HCT116 (cell line): Measurements from ENCODE around the gene TREML1. TPM values are rescaled to one million over a fixed set of nuclear protein-coding genes. Genes with fewer than 3 reads are reported as not detected.

Experiments
- ATAC-seq: fragments of 200-7000 bp; cut with Tn5 transposase; 2 replicates; pipeline ENCODE4 v1.9.1; 2020; ENCODE audit warnings: mild to moderate bottlenecking, moderate library complexity
- BruUV-seq: library from RNA; stranded (reverse); fragments of 400-500 nt; replicated peaks from 2 replicates; lab custom pipeline; 2021; lab: Mats Ljungman, UMichigan
- CTCF ChIA-PET: fragments of 300-600 bp; sonication (Branson Sonifier 250); formaldehyde crosslinking; loops from one replicate; lab custom pipeline; 2021; ENCODE audit warnings: antibody characterized with exemption; lab: Charles Lee
- POLR2A ChIA-PET: fragments of 300-600, 350-600 bp; sonication (Branson Sonifier 250); formaldehyde crosslinking; loops from one replicate; lab custom pipeline; 2021; ENCODE audit warnings: antibody characterized with exemption; lab: Charles Lee
- RAD21 ChIA-PET, 2 experiments: fragments of 300-600 bp; sonication (Branson Sonifier 250); formaldehyde crosslinking; loops; one replicate each; lab custom pipeline; 2023; ENCODE audit warnings: low total read pairs in 2 of 2; ENCODE audit not compliant: uncharacterized antibody in 2 of 2, unreplicated experiment in 2 of 2, low non-redundant PET in 1 of 2; lab: Charles Lee
- DNase-seq: peaks from one replicate; pipeline ENCODE4 v3.0.0-alpha.2; 2010; ENCODE audit warnings: low read depth, low spot score
- H2AFZ ChIP-seq: fragments of 200-600 bp; shearing (Covaris generic), sonication (generic); 2 replicates; pipeline ENCODE4 v1.6.1; 2017; ENCODE audit warnings: low read depth, mixed run types, mixed read lengths, antibody characterized with exemption, low read length; ENCODE audit not compliant: poor library complexity, severe bottlenecking
- H3K27ac ChIP-seq: 2 replicates; pipeline ENCODE4 v1.5.1; 2012; ENCODE audit warnings: low read depth, low read length
- H3K27me3 ChIP-seq: fragments of 200-600 bp; sonication (generic); 2 replicates; pipeline ENCODE4 v1.6.1; 2016; ENCODE audit warnings: mixed run types, low read length, mixed read lengths; ENCODE audit not compliant: insufficient read depth
- H3K36me3 ChIP-seq, 2 experiments: fragments of 200-500 bp in 1 of 2; fragments of 200-600 bp in 1 of 2; sonication (Bioruptor generic) in 1 of 2; sonication (generic) in 1 of 2; 2 replicates each; pipeline versions ENCODE4 v1.5.1 to v1.6.1; 2014 to 2016; ENCODE audit warnings: low read length in 2 of 2, inconsistent platforms in 1 of 2, mixed read lengths in 1 of 2, mixed run types in 1 of 2; ENCODE audit not compliant: insufficient read depth in 2 of 2, control insufficient read depth in 1 of 2
- H3K4me1 ChIP-seq, 2 experiments: fragments of 200-600 bp in 1 of 2; sonication (generic) in 1 of 2; 2 replicates each; pipeline versions ENCODE4 v1.5.1 to v1.6.1; 2012 to 2017; ENCODE audit warnings: low read length in 2 of 2, inconsistent platforms in 1 of 2, mild to moderate bottlenecking in 1 of 2, mixed read lengths in 1 of 2, mixed run types in 1 of 2, moderate library complexity in 1 of 2; ENCODE audit not compliant: insufficient read depth in 2 of 2, control insufficient read depth in 1 of 2
- H3K4me2 ChIP-seq: fragments of 200-600 bp; sonication (generic); 2 replicates; pipeline ENCODE4 v1.6.1; 2017; ENCODE audit warnings: mixed run types, low read length, mixed read lengths
- H3K4me3 ChIP-seq, 2 experiments: fragments of 200-600 bp in 1 of 2; sonication (generic) in 1 of 2; replicated peaks in 1 of 2; 2 replicates each; pipeline ENCODE4 v1.5.1; 2011 to 2016; ENCODE audit warnings: low read length in 2 of 2, control low read depth in 1 of 2, low read depth in 1 of 2, mild to moderate bottlenecking in 1 of 2, mixed read lengths in 1 of 2, mixed run types in 1 of 2
- H3K79me2 ChIP-seq: fragments of 200-600 bp; sonication (generic); 2 replicates; pipeline ENCODE4 v1.6.1; 2017; ENCODE audit warnings: mild to moderate bottlenecking, mixed run types, low read length, moderate library complexity, mixed read lengths; ENCODE audit not compliant: insufficient read depth
- H3K9ac ChIP-seq: fragments of 200-600 bp; sonication (generic); 2 replicates; pipeline ENCODE4 v1.6.1; 2016; ENCODE audit warnings: low read length, mixed read lengths
- H3K9me2 ChIP-seq: fragments of 200-600 bp; sonication (generic), shearing (Covaris generic); 2 replicates; pipeline ENCODE4 v1.6.1; 2017; ENCODE audit warnings: mixed run types, mild to moderate bottlenecking, moderate library complexity; ENCODE audit not compliant: insufficient read depth
- H3K9me3 ChIP-seq, 2 experiments: fragments of 200-500 bp in 1 of 2; fragments of 200-600 bp in 1 of 2; sonication (Bioruptor generic) in 1 of 2; sonication (generic) in 1 of 2; 2 replicates each; pipeline ENCODE4 v1.6.1; 2014 to 2017; ENCODE audit warnings: low read length in 2 of 2, mixed read lengths in 2 of 2, inconsistent platforms in 1 of 2, low read depth in 1 of 2, mild to moderate bottlenecking in 1 of 2, mixed run types in 1 of 2, moderate library complexity in 1 of 2; ENCODE audit not compliant: control insufficient read depth in 1 of 2, insufficient read depth in 1 of 2
- H4K20me1 ChIP-seq: fragments of 200-600 bp; sonication (generic), shearing (Covaris generic); 2 replicates; pipeline ENCODE4 v1.6.1; 2017; ENCODE audit warnings: mixed run types, mild to moderate bottlenecking, moderate library complexity; ENCODE audit not compliant: insufficient read depth
- CBX3 ChIP-seq: IDR thresholded peaks from 2 replicates; pipeline ENCODE4 v1.6.1; 2012; ENCODE audit warnings: low read depth
- CEBPB ChIP-seq: IDR thresholded peaks from 2 replicates; pipeline ENCODE4 v1.6.1; 2012; ENCODE audit warnings: low read depth
- EGR1 ChIP-seq: IDR thresholded peaks from 2 replicates; pipeline ENCODE4 v1.6.1; 2012; ENCODE audit warnings: low read depth
- ELF1 ChIP-seq: IDR thresholded peaks from 2 replicates; pipeline ENCODE4 v1.6.1; 2012; ENCODE audit warnings: low read depth, borderline replicate concordance
- EZH2 ChIP-seq: fragments of 200-600 bp; sonication (generic); IDR thresholded peaks from 2 replicates; pipeline ENCODE4 v1.6.1; 2017; ENCODE audit warnings: antibody characterized with exemption, mixed run types
- JUND ChIP-seq: IDR thresholded peaks from 2 replicates; pipeline ENCODE4 v1.6.1; 2012
- POLR2A ChIP-seq: IDR thresholded peaks from 2 replicates; pipeline ENCODE4 v1.7.0; 2011; ENCODE audit warnings: borderline replicate concordance; ENCODE audit not compliant: insufficient read depth, insufficient read length; ENCODE audit errors: extremely low read depth
- REST ChIP-seq: IDR thresholded peaks from 2 replicates; pipeline ENCODE4 v1.6.1; 2012; ENCODE audit warnings: low read depth
- SP1 ChIP-seq: IDR thresholded peaks from 2 replicates; pipeline ENCODE4 v1.6.1; 2012; ENCODE audit warnings: low read depth
- SRF ChIP-seq: IDR thresholded peaks from 2 replicates; pipeline ENCODE4 v1.6.1; 2012; ENCODE audit warnings: low read depth
- intact Hi-C: fragments of 100-400 bp; cut with micrococcal nuclease; formaldehyde crosslinking; loops from 2 replicates; pipeline ENCODE4 v1.10.0; 2022
- total RNA-seq: library from RNA; stranded (reverse); gene quantifications from one replicate; pipeline ENCODE4 v1.2.1, GENCODE V29; 2021; ENCODE audit not compliant: unreplicated experiment
- TF ChIP-seq, protein P1 (sequence below): IDR thresholded peaks from 2 replicates; pipeline ENCODE4 v1.6.1; 2012
- TF ChIP-seq, protein P2 (sequence below): IDR thresholded peaks from 2 replicates; pipeline ENCODE4 v1.6.1; 2012
- TF ChIP-seq, protein P3 (sequence below): IDR thresholded peaks from 2 replicates; pipeline ENCODE4 v1.6.1; 2011; ENCODE audit warnings: mild to moderate bottlenecking, low read length, moderate library complexity; ENCODE audit not compliant: insufficient replicate concordance; ENCODE audit errors: extremely low read depth

Gene TREML1
- total RNA-seq, 1 experiment from 2014 or later = not detected

GRCh38 chr6:41175084-41175483 is 20.9 kb upstream of the TREML1 start:
- H4K20me1 ChIP-seq = no peaks in the 10 kb centered on the region
- peaks cover 47% of the 10 kb centered on the region for H3K27me3 ChIP-seq
- ATAC-seq (no peak), DNase-seq (no peak)
- ChIA-PET POLR2A (no interaction called here), RAD21 (no interaction called here), CTCF (no interaction called here)
- no peak overlapping the region for H3K4me2 ChIP-seq
- BruUV-seq = no TSS peak
- no peaks in the 10 kb centered on the region for H3K4me1 ChIP-seq
- intact Hi-C loops = no loop called here
- H3K27ac ChIP-seq = no peak overlapping the region
- no peaks in the 10 kb centered on the region for H3K79me2 ChIP-seq
- no peaks in the 10 kb centered on the region for H3K9me2 ChIP-seq
- H3K9ac ChIP-seq = no peak overlapping the region
- no peak overlapping the region for H2AFZ ChIP-seq
- no peak overlapping the region for H3K4me3 ChIP-seq
- no peaks in the 10 kb centered on the region for H3K9me3 ChIP-seq
- H3K36me3 ChIP-seq = no peaks in the 10 kb centered on the region
- TF ChIP-seq POLR2A (no peak), SRF (no peak), CBX3 (no peak), CEBPB (no peak)
- TF ChIP-seq, protein P1, sequence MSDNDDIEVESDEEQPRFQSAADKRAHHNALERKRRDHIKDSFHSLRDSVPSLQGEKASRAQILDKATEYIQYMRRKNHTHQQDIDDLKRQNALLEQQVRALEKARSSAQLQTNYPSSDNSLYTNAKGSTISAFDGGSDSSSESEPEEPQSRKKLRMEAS = no peak
- TF ChIP-seq, protein P2, sequence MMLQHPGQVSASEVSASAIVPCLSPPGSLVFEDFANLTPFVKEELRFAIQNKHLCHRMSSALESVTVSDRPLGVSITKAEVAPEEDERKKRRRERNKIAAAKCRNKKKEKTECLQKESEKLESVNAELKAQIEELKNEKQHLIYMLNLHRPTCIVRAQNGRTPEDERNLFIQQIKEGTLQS = no peak

DNA sequence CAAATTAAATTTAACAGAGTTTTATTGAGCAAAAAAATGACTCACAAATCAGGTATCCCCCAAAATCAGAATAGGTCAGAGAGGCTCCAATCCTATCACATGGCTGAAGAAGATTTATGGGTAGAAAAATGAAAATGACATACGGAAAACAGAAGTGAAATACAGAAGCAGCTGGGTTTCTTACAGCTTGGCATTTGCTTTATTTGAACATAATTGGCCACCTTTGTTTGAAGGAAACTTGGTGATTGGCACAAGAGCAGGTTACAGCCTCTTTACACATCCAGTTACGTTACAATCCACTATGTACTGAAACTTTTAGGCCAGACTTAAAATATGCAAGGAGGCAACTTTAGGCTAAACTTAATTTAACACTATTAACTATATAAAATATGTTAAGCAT is 20.5 kb upstream of the TREML1 start:
- no peak overlapping the region for H3K27ac ChIP-seq
- no peaks in the 10 kb centered on the region for H3K79me2 ChIP-seq
- no TSS peak for BruUV-seq
- H3K4me1 ChIP-seq = no peaks in the 10 kb centered on the region
- H3K4me2 ChIP-seq = no peak overlapping the region
- no peak overlapping the region for H3K4me3 ChIP-seq
- TF ChIP-seq ELF1 (no peak), SP1 (no peak), JUND (no peak), EGR1 (no peak), CBX3 (no peak), REST (no peak), EZH2 (no peak)
- TF ChIP-seq, protein P3, sequence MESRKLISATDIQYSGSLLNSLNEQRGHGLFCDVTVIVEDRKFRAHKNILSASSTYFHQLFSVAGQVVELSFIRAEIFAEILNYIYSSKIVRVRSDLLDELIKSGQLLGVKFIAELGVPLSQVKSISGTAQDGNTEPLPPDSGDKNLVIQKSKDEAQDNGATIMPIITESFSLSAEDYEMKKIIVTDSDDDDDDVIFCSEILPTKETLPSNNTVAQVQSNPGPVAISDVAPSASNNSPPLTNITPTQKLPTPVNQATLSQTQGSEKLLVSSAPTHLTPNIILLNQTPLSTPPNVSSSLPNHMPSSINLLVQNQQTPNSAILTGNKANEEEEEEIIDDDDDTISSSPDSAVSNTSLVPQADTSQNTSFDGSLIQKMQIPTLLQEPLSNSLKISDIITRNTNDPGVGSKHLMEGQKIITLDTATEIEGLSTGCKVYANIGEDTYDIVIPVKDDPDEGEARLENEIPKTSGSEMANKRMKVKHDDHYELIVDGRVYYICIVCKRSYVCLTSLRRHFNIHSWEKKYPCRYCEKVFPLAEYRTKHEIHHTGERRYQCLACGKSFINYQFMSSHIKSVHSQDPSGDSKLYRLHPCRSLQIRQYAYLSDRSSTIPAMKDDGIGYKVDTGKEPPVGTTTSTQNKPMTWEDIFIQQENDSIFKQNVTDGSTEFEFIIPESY = no peak
- H4K20me1 ChIP-seq = no peaks in the 10 kb centered on the region
- ChIA-PET CTCF (no interaction called here), RAD21 (no interaction called here), POLR2A (no interaction called here)
- H3K36me3 ChIP-seq = no peaks in the 10 kb centered on the region
- no peaks in the 10 kb centered on the region for H3K9me2 ChIP-seq
- intact Hi-C loops = no loop called here
- H2AFZ ChIP-seq = no peak overlapping the region
- ATAC-seq = no peak
- no peak overlapping the region for H3K9ac ChIP-seq
- peaks cover 48% of the 10 kb centered on the region for H3K27me3 ChIP-seq
- H3K9me3 ChIP-seq = no peaks in the 10 kb centered on the region
- DNase-seq = no peak
